GM21360 (cell line): ENCODE results near the gene CLSTN2.

Experiments used
- ATAC-seq: cut with Tn5 transposase; IDR thresholded peaks from one replicate; pipeline ENCODE4 v1.9.1; 2021; ENCODE audit warnings: mild to moderate bottlenecking, moderate library complexity; ENCODE audit not compliant: unreplicated experiment

Gene CLSTN2

DNA sequence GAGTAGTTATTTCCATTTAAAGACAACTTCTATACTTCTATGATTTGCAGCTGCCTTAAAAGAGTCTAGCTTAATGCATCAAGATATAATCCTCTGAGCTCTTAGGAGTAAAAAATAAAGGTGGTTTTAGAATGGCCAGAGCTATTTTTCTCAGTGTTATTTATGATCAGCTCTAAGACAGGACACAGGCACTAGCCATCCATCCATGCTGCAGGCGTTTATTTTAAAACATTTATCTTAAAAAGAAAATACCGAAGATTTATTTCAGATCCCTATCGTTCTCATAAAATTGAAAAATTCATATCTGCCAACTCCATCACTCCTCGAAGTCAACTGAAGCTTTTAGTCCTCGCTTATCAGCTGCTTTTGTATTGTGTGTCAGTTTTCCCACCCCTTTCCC, 243.5 kb downstream of the CLSTN2 start:
- ATAC-seq: no peak

DNA sequence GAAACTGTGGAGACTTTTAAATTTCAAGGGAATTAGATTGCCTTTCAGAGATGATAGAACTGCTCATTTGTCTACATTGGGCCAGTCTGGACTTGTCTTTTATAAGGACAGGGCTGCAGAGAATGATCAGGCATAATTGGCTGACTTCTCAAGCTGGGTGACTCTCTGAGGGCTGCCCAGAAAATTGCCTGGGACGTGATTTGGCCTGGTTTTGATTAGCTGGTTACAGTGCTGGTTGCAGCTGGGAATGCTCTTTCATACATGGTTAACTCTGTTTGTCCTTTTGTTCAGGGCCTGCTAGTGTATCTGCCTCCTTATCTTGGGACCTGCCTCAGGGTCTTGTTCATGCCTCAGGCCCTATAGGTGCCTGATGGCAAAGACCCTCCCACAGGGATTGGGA, 245.6 kb downstream of the CLSTN2 start:
- ATAC-seq: no peak

DNA sequence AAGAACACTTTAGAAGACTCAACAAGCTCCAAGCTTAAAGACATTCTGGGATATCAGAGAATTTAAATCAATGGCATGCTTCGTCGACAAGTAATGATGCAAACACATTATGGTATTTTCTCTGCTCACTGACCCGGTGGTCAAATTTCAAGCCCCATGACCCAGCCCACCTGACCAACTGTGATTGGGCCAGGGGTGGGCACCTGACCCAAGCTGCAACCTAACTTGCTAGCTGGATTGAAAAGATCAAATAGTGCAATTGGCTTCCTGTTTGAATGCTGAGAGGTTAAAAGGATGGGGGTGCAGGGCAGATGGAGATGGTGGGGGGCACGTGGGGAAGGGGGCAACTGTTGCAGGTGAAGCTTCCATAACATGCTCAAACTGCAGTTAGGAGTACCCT, 250.4 kb downstream of the CLSTN2 start:
- ATAC-seq: no peak

DNA sequence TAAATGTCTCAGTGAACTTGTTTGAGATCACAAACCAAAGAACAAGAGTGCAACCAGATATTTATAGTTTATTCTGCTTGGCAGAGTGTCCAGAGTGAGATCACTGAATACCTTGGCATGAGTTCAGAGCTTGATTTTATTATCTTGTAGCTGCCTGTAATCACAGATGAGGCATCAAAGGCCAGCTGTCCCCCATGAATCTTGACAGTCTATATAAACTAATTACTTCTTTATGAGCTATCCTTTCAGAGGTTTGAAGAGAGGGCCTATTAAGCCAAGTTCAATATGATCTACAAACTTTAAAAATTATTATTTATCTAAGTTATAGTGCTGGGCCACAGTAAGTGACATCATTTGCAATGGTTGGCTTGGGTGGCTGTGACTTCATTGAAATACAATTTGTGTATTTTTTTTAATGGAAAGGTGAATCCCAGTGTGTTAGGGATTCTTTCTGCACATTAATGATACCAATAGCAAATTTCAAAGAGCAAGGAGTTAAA, 251.5 kb downstream of the CLSTN2 start:
- no peak for ATAC-seq

DNA sequence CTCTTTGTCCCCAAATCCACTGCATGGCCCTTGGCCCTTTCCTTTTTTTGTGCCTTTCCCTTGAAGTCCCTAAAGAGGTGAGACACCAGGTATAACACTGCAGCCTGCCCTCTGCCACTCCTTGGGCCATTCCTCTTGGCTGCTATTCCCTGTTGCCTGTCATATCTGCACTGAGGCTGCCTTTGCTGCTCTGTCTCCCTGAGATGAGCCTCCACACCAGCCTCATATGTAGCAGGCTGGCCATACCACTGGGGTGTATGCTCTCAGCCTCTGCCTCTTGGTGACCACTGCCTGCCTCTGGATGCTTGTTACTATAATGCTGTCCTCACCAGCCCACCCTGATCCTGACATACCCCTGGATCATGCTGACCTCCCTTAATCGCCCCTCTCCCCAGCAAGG, 252.0 kb downstream of the CLSTN2 start:
- ATAC-seq: no peak

DNA sequence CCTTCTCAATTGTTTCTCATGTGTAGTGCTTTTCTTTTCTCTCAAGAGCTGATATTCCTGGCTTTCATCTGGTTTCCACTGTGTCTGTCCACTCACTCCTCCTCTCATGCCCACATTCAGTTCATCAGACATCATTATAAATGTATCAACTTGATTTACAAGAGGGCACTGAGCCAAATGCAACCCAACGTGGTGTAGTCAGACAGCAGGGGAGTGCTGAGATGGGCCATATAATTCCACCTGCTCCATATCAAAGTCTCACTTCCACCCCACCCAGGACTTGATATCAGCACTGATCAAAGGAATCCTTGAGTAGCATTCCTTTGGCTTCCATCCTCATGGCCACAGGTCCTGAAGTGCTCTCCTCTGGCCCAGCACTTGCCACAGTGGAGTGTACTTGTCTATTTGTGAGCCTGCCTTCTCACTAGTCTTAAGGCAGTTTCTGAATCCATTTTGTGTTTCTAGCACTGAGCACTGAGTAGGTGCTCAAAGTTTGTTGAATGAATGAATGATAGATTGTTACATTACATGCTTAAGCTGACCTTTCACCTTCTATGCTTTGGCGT, 252.8 kb downstream of the CLSTN2 start:
- no peak for ATAC-seq

DNA sequence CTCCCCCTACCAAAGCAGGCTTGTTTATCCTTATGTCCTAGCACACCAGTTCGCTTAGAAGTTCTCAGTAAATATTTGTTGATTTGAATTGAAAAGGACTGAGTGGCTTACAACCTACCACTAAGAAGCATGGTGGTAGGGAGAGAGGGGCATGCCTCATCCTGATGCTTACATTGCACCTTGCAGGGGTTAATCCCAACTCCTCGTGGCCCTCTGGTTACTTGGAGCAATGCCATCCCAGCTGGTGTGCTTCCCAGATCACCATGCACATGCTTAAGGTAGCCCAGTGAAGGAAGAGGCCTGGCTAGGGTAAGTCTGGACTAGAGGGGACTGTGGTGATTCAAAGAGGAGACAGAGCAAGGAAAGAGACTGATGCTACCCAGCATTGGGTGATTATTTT, 253.3 kb downstream of the CLSTN2 start:
- no peak for ATAC-seq

DNA sequence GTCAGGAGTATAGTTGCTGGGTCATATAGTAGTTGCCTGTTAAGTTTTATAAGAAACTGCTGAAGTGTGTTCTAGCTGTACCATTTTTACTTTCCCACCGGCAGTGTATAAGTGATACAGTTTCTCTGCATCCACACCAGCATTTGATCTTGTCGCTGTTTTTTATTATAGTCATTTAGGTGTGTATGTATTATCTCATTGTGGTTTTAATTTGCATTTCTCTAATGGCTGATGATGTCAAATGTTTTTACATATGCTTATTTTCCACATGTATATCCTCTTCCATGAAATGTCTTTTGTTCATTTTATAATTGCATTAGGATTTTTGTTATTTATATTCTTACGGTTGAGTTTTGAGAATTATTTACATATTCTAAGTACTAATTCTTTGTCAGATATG, 254.3 kb downstream of the CLSTN2 start:
- no peak for ATAC-seq

DNA sequence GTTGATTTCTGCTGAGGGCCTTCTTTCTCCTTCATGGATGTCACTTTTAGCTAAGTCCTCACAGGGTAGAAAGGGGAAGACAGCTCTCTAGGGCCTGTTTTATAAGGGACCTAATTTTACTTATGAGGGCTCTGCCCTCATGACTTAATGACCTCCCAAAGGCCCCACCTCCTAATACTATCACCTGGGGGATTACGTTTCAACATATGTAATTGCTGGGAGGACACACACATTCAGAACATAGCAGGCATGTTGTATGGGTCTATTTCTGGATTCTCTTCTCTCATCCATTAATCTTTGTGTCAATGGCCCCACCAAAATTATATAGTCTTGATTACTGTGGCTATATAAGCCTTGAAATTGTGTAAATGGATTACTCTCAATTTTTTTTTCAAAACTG, 255.0 kb downstream of the CLSTN2 start:
- no peak for ATAC-seq

DNA sequence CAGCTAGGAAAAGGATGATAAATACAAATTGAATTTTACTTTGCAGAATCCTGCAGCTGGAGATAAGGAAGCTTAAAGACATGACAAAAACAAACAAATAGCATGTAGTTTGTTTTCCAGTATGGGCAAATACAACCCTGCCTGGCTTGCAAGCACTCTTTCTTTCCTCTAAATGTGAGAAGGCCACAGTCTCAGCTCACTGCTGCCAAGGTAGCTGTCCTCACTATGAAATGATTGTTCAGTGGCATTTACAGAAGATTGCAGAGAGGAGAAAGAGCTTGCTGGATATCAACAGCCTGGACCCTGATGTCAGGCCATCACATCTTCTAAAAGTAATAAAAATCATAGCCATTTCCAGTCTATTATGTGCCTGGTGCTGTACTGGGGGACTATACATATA, 262.0 kb downstream of the CLSTN2 start:
- no peak for ATAC-seq

DNA sequence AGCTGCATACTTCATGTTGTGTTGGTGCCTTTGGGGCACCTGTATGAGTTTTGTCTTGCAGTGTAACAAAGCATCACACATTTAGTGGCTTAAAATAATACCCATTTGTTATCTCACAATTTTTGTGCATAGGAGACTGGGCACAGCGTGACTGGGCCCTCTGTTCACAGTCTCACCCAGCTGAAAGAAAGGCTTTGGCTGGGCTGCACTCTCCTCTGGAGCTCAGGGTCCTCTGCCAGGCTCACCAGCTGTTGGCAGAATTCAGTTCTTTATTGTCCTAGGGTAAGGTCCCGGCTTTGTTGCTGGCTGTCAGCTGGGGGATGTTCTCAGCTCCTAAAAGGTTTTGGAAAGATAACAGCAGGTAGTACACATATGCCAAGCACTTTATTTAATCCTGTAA, 263.3 kb downstream of the CLSTN2 start:
- no peak for ATAC-seq

DNA sequence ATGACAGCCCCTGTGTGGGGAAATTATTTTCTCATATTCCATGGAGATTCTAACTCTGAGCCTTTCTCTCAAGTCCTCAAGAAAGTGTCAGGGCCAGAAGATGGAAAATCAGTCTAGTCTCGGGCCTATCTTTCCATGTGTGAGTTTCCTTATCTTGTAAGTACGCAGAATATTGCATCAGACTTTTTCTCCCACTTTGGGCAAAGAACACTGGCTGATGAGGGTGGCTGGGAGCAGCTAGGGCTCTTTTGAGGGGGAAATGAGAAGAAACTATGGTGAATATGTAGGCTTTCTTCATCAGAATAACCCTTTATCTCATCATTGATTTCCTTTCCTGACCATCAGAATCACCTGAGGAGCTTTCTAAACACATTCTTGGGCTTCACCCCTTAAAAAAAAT, 264.0 kb downstream of the CLSTN2 start:
- ATAC-seq: no peak

DNA sequence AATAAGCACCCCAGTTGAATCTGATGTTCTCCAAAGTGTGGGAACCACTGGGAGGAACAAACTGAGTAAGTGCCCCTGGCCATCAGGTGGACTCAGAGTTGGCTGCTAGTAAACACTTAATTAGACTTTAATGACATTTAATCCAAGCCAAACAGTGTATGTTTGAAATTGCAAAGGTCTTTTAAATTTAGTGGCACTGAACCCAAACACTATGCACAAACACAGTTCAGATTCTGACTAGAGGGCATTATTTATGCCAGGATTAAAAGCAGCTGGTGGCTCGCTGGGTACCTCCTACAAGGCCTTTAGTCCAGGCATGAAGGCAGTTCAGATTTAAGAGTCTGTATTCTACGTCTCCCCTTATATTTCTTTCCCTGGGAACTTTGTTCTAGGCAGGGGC, 264.8 kb downstream of the CLSTN2 start:
- ATAC-seq: no peak

DNA sequence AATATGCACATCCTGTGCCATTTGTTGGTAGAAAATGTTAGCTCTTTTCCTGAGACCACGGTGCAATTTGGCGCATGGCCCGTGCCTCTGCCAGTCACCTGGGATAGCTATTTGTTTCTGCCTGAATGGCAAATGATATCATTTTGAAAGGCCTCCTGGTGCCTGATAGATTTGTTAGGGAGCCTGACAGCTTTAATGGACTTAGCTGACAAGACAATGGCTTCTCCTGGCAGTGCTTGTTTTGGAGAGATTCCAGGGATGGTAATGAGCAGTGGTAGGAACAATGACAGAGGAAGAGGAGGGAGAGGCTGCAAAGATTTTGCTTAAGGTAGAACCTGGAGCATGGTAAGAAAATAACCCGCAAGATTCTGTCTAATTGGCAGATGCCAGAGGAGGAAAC, 268.5 kb downstream of the CLSTN2 start:
- ATAC-seq: no peak

DNA sequence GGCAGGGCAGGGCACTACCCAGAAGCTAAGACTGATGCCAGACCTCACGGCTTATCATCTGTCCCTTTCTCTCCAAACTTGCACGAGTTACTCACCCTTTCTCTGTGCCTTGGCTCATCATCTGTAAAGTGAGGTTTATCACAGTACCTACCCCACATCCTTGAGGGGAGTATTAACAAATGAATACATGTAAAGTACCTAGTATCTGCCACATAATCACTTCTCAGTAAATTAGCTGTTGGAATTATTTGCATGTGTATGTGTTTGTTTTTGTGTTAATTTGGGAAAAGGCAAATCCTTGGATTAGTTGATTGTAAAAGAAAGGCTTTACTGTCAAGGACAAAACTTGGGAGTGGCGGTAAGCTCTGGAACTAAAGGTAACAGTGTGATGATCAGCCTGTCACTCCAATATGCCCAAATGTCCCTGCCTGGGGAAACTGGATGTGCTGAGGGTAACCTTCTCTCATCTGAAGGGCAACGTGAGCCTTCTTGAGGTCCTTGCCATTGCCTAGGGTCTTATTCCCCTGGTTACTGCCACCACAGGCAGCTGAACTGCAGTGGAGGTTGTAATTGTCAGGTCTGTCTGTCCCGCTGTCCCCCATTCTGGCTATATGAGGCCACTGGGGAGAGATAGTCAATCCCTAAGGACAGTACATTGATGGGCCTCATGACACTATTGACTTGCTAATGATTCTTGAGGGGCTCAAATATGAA, 269.4 kb downstream of the CLSTN2 start:
- no peak for ATAC-seq

DNA sequence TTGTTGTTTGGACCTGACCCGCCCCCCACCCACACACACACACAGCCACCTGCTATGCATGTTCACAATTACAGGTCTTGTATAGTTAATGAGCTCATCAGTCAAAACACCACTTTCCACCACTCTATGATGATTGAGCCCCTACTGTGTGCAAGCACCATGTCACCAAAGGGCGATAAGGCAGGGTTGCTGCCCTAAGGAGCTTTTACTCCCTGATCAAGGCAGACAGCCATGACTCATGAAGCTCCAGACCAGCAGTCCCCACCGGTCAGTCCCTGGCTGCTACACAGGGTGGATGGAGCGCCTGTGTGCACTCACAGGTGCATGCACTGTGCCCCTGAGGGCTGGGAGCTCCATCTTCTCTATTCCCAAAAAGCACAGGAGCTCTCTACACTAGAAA, 270.6 kb downstream of the CLSTN2 start:
- ATAC-seq: no peak

DNA sequence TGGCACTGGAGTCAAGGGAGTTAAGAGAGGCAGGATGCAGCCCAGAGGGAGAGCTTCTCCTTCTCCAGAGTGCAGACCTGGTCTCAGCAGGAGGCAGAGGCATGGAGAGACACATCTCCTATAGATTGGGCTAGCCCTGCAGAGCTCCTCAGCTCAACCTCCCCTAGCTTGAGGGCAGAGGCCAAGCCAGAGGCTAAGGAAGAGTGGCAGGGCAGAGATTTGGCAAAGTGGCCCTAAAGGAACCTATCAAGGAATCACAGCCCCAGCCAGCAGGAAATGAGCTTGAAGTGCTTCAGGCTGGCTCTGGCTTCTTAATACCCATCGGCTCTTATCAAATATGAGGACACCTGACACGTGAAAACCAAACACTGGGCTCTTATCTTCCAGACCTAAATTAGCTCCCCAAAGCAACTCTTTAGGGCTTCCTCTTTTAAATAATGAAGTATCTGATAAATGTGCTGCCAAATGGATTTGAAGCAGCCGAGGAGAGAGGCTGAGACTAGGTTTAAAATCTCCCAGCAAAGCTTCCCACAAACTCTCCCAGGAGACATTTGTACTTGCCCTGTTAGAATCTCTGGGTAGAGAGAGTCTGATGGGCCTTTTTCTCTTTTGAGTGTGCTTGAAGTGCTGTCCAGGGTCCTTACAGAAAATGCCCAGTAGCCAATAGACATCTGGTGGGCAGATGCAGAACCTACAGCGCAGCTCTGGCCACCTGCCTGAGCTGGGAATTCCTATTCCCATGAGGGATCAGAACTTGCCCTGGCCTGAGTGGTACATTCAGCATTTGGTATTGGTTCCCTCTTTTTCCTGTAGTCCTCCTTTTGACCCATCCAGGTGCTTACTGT, 271.4 kb downstream of the CLSTN2 start:
- ATAC-seq: no peak

DNA sequence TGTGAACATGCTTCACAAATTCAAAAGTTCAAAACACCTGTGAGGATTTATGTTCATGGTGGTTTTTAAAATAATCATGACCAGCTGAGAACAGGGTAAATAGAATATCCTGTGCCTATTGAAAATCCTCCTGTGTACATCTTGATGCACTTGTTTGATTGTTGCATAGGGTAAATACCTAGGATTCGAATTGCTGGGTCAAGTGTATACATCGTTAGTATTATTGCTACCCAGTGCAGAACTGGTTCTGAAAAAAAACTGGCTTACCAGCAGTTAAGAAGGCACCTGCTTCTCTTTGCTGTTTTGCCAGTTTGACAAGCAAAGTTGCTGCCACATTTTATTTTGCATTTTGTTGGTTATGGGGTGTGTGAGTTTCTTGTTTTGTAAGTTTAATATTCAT, 272.6 kb downstream of the CLSTN2 start:
- ATAC-seq: no peak

DNA sequence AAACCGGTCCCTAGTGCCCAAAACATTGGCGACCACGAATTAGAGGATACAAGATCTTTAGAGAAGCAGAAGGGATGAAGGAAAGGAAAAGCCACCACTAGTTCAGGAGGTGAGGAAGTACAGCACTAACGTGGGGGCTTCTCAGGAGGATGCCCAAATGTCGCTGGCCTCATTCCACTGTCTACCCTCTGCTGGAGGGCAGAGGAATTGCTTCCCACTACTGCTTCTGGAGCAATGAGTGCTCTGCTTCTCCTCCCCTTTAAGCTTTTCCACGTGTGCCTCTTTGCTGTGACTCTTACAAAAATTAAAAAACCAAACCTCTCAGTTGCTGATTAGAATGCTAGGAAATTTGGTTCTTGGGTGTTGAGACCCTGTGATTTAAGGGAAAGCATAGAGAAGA, 281.3 kb downstream of the CLSTN2 start:
- ATAC-seq: no peak

DNA sequence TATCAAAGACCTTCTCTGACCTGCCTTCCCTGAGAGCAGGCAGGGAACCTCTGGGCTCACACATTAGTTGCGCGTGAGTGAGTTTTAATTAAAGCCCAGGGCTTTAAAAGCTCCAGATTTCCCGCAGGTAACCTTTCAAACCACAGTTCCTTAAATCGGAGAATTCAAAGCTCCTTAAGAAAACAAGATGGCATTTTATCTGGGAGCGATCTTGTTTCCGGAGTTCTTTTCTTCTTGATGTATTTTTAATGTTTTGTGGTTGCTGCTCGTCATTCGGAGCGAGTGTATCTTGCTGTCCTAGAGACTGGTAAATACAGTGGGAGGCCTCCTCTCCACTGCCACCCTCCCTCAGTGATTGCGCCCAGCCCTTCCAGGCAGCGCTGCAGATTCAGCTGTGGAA, 284.3 kb downstream of the CLSTN2 start:
- no peak for ATAC-seq

DNA sequence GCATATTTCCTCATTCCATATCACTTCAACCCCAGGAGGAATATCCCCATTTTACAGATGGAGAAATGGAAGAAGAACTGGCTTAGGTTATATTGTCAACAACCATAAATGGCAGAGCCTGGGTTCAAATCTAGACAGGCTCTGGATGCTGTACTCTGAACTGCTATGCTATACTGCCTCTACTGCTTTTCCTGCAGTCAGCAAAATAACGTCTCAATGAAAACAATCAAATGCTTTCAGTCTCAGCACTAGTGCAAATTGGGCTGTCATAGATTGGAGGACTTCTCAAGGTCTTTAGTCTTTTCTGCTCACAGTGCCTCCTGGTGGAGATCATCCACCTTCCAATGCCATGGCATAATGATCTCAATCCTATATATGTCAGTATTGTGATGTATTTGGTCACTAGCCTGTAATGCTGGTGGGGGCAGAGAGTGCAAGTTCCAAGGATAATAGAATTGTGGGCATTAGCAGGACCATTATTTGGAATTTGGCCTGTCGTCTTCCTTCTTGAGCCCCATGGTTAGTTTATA, 285.0 kb downstream of the CLSTN2 start:
- no peak for ATAC-seq

DNA sequence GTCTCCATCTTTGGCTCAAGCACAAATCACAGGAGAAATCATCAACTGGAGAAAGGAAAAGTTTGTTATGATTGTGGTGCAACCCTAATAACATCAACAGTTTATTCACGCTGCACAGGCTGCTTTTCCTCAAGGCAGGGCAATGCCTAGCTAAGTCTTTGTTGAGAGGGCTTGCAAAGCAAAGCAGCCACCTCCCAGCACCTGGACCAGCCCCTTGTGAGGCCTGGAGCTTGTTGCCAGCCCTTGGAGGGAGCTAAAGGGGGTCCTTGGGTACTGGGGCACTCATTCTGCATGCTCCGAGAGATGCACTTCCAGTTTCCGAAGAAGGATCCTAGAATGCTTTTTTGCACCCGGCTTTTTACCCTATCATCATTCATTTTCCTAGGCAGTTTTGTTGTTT, 288.2 kb downstream of the CLSTN2 start:
- ATAC-seq: no peak
